ENCODE data around the gene F2R.
A peak's percentile ranks its signal among the peaks of the same experiment; 100 is the strongest.
"Not testable (repeated sequence)": the region's sequence is repeated elsewhere in the genome, so short reads cannot be mapped to it uniquely, and the experiment has no call there.

Gene F2R

GRCh38 chr5:76715736-76716455 is at the start of gene F2R:
TSS of gene F2R (plus strand) at chr5:76716126. CDS start at chr5:76716308, 182 bp downstream.
- peak; percentile 62 for DNase-seq

GRCh38 chr5:76667495-76667894 is 48.4 kb upstream of the F2R start:
- no peak for DNase-seq

- DNase-seq, result no peak
Measured at GRCh38 chr5:76669245-76669644, 46.7 kb upstream of the F2R start.

- no peak for DNase-seq
Measured at GRCh38 chr5:76670508-76670907, 45.4 kb upstream of the F2R start.

GRCh38 chr5:76672242-76672641 is 43.7 kb upstream of the F2R start:
- DNase-seq, result no peak

- no peak for DNase-seq
Measured at GRCh38 chr5:76673125-76673524, 42.8 kb upstream of the F2R start.

- no peak for DNase-seq
Measured at GRCh38 chr5:76674330-76675066, 41.4 kb upstream of the F2R start.

- DNase-seq, result no peak
Measured at GRCh38 chr5:76675364-76675763, 40.6 kb upstream of the F2R start.

GRCh38 chr5:76677849-76678472 is 38.0 kb upstream of the F2R start:
- DNase-seq, result no peak

- no peak for DNase-seq
Measured at GRCh38 chr5:76679231-76679630, 36.7 kb upstream of the F2R start.

GRCh38 chr5:76680826-76681225 is 35.1 kb upstream of the F2R start:
- not testable (repeated sequence) for DNase-seq

GRCh38 chr5:76681287-76681686 is 34.6 kb upstream of the F2R start:
- DNase-seq, result no peak

GRCh38 chr5:76682387-76682786 is 33.5 kb upstream of the F2R start:
- no peak for DNase-seq

GRCh38 chr5:76683816-76684731 is 31.9 kb upstream of the F2R start:
- no peak for DNase-seq

- DNase-seq, result no peak
Measured at GRCh38 chr5:76684756-76685519, 31.0 kb upstream of the F2R start.

- DNase-seq, result no peak
Measured at GRCh38 chr5:76685704-76686103, 30.2 kb upstream of the F2R start.

- DNase-seq, result no peak
Measured at GRCh38 chr5:76688212-76688611, 27.7 kb upstream of the F2R start.

- DNase-seq, result no peak
Measured at GRCh38 chr5:76688836-76689235, 27.1 kb upstream of the F2R start.

GRCh38 chr5:76689321-76690036 is 26.4 kb upstream of the F2R start:
- no peak for DNase-seq

GRCh38 chr5:76690037-76690679 is 25.8 kb upstream of the F2R start:
- no peak for DNase-seq
